Fibroblast of upper back skin (primary cell): ENCODE measurements around the gene IRF2.

Experiments
- DNase-seq: peaks from one replicate; pipeline ENCODE4 v3.0.0-alpha.2; 2013

Gene IRF2

DNA sequence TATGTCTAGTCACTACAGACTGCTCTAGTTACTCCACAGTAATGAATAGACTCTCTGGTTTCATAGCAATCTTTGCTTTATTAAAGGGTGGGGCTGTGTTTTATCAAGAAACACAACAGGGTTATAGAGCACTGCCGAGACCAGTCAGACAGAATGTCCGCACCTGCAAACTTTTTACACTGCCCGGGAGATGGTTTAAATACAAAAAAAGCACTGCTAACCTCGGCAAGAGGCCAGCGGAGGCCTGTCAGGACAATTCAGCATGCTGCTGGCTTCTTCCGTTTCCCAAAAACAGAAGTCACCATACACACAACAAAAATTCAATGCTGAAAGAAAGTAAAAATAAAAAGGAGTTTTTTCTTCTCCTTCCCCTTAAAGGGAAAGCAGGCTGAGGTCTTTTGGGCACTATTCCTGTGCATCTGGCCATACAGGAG is 67.4 kb downstream of the IRF2 start:
- DNase-seq = no peak

DNA sequence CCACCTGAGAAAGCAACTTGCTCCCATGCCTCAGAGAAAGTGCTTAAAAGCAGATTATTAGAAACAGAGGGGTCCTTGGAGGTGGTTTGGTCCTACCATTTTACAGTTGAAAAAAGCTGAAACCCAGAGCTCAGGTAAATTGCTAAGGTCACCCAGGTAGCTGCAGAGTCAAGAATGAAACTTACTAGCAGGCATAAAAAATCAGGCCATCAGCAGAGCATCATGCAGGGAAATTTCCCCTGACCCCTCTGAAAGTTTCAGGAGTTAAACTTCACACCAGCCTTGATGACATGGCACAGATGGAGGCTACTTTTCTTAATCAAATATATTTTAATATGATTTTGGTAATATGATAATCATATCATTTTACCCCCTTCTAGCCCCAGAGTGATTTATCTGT is 70.3 kb downstream of the IRF2 start:
- DNase-seq = no peak

DNA sequence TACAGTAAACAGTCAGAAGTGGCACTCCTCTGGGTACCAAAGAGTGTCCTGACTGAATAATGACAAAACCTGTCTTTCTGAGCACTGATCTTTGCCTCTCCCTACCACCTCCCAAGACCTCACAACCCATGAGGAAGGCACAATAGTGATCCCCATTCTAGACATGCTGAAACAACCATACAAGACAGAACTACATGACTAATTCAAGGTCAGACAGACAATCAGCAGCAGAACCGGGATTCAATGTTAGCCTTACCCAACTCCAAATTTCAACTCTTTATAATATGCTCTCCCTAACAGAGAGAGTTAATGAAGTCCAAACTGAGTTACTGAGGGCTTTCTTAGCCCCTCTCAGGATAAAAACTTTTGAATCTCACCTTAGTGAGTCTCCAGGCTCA is 71.0 kb downstream of the IRF2 start:
- DNase-seq = no peak

DNA sequence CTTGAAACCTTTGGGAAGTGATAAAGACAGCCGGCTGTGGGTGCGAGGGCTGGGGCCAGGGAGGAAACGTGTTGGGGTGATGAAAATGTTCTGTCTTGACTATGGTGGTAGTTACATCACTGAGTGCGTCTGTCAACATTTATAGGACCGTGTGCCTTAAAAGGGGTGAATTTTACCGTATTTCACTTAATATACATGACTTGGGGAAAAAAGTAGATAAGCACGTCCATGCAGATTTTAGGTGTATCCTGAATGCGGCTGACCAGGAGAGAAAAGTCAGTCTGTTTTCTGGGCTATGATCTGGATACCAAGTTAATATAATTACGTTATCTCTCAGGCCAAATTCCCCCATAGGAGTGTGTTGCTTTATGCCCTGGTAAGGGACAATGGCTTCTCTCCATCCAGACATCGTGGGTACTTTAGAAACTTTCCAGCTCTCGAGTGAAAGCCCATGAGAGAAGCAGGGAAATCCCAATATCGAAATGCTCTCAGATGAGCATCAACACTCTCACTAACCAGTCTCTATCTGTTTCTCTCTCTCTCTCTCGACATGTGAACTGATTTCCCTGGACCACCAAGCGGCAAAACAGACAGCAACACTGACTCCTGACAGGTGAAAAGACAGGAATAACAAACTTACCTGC is 71.5 kb downstream of the IRF2 start:
- DNase-seq = no peak

DNA sequence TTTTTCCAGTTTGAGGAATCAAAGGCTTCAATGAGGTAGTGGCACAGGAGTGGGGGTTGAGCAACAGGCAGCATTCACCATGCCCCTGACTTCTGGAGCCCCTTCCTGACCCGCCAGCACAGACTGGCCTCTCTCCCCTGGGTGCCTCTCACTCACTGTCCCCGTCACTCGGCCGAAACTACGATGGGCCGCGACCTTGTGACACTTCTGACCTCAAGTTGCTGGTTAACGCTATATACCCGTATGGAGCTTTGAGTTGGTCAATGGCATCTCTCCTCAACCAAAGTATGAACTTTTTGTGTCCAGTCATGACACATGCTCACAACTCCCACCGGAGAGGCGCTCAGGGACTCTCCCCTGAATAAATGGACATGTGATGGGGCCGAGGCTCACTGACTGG is 72.1 kb downstream of the IRF2 start:
- DNase-seq = no peak

- DNase-seq = no peak
These were observed 72.8 kb downstream of the IRF2 start for GRCh38 chr4:184401397-184402171.

GRCh38 chr4:184400891-184401290 is 73.5 kb downstream of the IRF2 start:
- no peak for DNase-seq

DNA sequence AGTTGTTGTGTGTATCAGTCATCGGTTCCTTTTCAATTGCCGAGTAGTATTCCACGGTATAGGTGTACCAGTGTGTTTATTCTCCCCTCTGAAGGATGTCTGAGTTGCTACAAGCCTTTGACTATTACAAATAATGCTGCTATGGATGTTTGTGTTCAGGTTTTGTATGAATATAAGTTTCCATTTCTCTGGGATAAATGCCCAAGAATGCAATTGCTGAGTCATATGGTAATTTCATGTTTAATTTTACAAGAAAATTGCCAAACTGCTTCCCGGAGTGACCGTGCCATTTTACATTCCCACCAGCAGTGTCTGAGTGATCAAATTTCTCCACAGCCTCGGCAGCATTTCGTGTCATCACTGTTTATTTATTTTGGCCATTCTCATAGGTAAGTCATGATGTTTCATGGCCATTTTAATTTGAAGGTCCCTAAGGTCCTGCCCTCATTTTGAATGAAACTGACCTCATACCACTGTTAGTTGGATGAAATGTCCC is 73.9 kb downstream of the IRF2 start:
- peak; percentile 93 for DNase-seq

DNA sequence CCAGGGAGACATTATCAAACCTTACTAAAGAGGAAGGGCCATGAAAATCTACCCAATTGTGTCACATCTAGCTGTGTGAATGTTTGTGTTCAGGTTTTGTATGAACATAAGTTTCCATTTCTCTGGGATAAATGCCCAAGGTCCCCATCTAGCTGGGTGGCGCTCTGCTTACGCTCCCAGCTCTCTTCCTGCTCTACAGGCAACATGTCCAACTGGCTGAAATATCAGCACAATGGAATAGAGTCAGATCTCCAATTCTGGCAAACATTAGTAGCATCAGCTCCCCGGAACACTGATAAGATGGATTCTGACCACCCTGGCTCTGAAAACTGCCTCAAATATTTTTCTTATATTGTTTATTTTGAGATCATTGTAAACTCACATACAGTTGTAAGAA is 74.8 kb downstream of the IRF2 start:
- DNase-seq = no peak

- no peak for DNase-seq
These were observed 75.4 kb downstream of the IRF2 start for GRCh38 chr4:184398741-184399511.

GRCh38 chr4:184397516-184398163 is 76.7 kb downstream of the IRF2 start:
- no peak for DNase-seq

DNA sequence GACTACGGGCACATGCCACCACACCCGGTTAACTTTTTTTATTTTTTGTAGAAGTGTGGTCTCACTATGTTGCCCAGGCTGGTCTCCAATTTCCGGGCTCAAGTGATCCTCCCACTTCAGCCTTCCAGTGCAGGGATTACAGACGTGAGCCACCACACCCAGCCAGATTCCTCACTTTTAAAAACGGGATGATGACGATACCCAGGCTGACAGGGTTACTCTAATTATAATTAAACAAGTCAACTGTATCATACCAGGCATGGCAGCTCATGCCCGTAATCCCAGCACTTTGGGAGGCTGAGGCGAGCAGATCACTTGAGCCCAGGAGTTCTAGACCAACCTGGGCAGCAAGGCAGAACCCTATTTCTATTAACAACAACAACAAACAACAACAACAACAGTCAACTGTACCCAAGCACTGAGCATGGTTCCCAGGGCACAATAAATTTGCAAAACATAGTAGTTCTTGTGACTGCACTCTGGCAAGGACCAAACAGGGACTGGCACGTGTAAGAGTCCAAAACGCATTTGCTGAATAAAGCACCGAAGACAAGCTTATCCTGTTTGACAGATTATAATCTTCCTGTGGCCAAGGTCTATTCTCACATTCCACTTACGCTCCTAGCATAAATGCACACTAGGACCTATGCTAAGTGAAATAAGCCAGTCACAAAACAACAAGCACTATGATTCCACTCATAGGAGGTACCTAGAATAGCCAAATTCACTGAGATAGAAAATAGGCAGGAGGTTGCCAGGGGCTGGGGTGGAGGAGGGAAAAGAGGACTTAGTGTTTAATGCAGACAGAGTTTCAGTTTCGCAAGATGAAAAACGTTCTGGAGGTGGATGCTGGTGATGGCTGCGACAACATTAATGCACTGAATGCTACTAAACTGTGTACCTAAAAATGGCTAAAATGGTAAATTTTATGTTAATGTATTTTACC is 77.5 kb downstream of the IRF2 start:
- no peak for DNase-seq

DNA sequence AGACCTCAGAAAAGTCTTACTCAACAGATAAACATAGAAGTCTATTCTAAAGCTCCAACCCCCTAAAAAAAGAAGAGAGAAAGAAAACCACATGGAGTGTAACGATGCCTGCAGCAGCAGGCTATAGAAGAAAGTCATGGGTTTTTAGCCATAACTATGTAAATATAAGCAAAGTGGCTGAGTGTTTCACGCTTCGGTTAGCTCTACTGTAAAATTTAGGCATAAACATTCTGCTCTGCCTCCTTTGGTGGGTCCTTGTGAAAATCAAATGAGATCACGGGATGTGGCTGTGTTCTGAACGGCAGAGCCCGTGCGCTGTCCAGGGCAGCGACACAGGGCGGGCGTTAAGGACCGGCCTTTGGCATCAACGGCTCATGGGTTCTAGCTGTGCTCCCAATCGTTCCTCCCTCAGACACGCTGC is 78.4 kb downstream of the IRF2 start:
- DNase-seq = no peak

DNA sequence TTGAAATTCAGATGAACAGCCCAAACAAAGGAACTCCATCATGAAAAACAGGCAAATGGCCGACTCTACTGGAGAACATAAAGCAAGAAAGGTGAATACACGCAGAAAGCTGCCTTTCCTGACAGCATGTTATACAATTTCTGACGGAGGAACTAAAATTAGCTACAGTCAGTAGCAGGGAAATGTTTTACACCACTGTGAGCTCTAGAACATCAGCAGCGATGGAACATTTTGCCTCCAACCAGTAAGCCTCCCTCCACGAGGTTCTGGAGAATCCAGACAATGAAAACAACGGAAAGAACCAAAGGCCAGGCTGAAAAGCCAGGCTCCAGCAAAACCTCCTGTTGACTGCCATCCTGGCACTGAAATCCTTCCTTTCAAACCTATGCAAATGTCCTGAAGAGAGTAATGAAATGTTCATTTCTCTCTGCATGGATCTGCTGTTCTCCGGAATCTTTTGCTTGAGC is 78.9 kb downstream of the IRF2 start:
- DNase-seq = no peak

- DNase-seq = no peak
These were observed 81.4 kb downstream of the IRF2 start for GRCh38 chr4:184392748-184393559.

- no peak for DNase-seq
These were observed 82.0 kb downstream of the IRF2 start for GRCh38 chr4:184392316-184392715.

GRCh38 chr4:184389978-184390900 is 84.1 kb downstream of the IRF2 start:
- no peak for DNase-seq

GRCh38 chr4:184388106-184388505 is 86.2 kb downstream of the IRF2 start:
- no peak for DNase-seq

- no peak for DNase-seq
These were observed 87.0 kb downstream of the IRF2 start for GRCh38 chr4:184387351-184387750.

GRCh38 chr4:184386271-184386781 is 88.0 kb downstream of the IRF2 start:
- no peak for DNase-seq
